GM18867 (cell line): ENCODE measurements around the gene RESP18.

Experiments
- ATAC-seq: cut with Tn5 transposase; IDR thresholded peaks from one replicate; pipeline ENCODE4 v1.9.1; 2021; ENCODE audit warnings: mild to moderate bottlenecking, moderate library complexity; ENCODE audit not compliant: unreplicated experiment

RESP18 gene

DNA sequence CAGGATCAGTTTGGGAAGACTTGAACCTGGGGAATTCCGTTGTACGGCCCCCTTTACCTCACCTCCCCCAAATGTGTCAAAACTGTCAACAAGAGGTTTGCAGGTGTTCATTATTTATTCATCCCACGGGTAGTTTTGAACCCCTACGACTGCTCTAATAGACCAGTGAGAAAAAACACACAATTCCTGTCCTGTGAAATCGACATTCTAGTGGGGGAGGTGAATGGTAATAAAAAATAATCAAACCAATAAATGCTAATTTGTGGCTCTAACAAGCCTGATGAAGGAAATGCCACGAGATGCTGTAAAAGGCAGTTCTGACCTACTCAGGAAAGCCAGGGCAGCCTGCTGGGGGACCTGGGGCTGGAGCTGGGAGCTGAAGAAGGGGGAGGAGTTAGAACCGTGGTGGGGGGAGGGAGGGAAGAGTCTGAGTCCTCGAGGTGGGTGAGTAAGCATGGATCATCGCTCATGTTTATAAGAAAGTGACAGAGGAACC, 53.8 kb downstream of the RESP18 start:
- no peak for ATAC-seq

DNA sequence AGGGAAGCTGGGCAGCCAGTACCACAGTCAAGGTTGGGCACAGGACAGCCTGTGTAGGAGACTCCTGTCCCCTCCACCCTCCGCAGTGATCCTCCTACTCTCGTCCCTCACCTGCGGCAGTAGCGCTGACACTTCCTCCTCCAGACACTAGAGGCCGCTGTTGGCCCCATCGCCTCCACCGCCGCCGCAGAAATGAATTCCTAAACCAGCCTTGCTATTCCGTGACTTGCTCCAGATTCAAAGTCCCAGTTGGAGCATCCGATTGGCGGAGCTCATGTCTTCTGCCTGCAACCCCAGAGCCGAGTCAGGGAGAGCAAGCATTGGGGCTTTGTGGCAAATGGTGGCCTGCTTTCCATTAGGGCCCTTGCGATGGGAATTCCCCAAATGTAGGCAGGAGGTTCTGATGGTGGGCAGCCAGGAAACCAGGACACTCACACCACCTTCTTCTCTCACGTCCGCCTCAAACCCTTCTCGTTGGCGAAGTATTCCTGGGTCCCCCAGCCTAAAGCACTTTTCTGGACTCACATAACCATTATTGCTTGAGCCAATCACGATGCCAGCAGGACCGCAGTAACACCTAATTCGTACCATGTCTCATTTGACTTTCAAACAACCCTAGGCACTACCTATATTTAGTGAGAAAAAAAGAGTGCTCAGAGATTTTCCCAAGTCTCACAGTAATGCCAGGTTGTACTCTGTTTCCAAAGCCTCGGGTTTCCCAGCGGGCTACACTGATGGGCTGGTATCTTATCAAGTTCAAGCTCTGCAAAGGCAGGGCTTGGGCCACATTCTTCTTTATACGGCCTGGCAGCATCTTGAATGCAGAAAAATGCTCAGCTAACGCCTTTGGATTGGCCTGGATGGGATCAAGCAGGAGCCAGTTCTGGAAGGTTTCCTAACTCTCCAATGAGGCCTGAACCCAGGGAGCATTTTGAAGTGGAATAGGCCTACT, 54.6 kb downstream of the RESP18 start:
- peak; percentile 32 for ATAC-seq
